ENCODE data around the gene PROX1.

Gene PROX1

DNA sequence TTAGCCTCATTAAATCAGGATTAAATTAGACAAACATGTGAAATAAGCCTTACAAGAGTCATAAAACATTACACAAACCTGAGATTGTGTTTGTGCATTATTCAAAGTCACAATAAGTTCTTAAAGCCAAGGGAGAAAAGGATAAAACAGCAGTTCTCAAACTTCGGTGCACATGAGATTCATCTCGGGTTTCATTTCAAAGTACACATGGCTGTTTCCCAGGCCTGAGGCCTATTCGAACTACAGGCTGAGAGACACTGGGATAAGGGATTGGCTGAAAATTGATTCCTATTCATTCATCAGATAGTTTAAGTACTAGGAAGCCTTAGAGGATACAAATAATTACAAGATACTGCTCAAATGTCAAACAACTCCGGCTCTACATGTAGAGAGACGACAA lies 35.9 kb upstream of the PROX1 start:
- DNase-seq (ENCODE audit: extremely low read depth, low read depth): no peak
- TF ChIP-seq, protein P1, sequence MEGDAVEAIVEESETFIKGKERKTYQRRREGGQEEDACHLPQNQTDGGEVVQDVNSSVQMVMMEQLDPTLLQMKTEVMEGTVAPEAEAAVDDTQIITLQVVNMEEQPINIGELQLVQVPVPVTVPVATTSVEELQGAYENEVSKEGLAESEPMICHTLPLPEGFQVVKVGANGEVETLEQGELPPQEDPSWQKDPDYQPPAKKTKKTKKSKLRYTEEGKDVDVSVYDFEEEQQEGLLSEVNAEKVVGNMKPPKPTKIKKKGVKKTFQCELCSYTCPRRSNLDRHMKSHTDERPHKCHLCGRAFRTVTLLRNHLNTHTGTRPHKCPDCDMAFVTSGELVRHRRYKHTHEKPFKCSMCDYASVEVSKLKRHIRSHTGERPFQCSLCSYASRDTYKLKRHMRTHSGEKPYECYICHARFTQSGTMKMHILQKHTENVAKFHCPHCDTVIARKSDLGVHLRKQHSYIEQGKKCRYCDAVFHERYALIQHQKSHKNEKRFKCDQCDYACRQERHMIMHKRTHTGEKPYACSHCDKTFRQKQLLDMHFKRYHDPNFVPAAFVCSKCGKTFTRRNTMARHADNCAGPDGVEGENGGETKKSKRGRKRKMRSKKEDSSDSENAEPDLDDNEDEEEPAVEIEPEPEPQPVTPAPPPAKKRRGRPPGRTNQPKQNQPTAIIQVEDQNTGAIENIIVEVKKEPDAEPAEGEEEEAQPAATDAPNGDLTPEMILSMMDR (IDR thresholded peaks at IDR 0.05; ENCODE audit: low read depth, low read length): no peak

DNA sequence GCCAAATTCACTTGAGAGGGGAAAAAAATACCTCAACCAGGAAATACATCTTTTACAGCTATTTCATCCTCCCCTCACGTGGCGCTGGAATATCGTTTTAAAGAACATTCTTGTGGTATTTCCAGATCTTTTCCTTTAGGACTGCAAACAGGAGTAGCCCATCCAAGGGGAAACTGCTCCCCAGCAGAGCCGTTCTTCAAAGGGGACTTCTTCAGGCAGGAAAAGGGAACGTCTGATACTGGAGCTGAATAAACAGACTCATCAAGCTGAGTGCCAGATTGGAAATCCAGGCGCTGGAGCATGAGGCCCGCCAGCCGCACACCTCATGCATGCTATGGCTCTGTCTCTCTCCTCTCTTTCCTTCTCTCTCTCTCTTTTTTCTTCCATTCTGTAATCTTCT lies 34.0 kb upstream of the PROX1 start:
- DNase-seq (ENCODE audit: extremely low read depth, low read depth): no peak
- TF ChIP-seq, protein P1 (IDR thresholded peaks at IDR 0.05; ENCODE audit: low read depth, low read length): no peak

DNA sequence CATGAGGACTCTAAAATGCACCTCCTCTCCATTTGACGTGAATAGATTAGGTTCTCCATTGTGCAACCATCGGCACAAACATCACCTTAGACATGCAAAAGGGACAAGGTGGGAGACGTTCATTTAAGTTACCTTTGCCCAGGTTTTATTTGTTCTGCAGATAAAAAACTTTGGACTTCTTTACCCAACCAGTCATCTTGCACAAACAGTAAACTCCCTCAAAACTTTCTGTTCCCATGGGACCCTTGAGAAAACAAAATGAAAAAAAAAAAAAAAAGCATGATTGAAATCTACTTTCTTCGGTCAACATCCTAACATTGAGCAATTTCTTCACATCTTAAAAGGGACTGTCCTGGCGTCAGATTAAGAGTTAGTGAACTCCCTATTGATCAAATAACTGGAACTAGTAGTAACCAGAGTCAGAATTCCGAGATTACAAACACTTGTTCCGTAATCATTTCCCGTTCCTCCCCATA lies 31.4 kb upstream of the PROX1 start:
- no peak for DNase-seq (ENCODE audit: extremely low read depth, low read depth)
- TF ChIP-seq, protein P1 (IDR thresholded peaks at IDR 0.05; ENCODE audit: low read depth, low read length): no peak

DNA sequence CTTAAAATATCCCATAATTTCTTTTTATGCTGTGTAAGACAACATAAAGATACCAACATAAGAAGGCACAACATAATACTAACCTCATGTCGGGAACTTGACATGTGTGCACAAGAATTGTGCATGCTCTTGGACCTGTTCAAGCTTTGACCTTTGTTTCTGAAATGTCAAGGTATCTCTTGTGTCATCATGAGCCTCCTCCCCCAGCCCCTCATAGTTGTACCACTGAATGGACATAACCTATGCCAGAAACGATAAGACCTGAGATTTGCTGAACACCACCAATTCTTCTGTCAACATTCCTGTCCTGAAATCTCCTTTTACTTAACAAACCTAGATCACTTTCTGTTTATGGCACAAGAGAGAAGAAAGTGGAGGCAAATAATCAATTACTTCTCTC lies 29.4 kb upstream of the PROX1 start:
- DNase-seq (ENCODE audit: extremely low read depth, low read depth): no peak
- TF ChIP-seq, protein P1 (IDR thresholded peaks at IDR 0.05; ENCODE audit: low read depth, low read length): no peak

DNA sequence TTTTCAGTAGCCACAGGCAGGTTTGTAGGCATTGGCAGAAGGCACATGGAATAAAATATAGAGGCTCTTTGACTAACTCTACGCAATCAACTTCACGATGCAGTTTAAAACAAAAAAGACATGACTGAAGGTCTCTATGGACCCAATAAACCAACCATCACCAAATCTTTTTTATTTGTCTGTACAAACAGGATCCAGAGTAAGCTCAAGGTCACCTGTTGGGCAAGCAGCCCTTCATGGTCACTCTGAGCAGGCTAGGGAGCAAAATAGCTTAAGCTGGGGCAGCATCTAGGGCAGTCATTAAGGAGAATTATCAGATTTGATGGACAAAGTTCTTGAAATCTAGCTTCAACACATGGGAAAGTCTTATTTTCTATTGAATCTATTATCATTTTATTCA lies 26.8 kb upstream of the PROX1 start:
- TF ChIP-seq, protein P1 (IDR thresholded peaks at IDR 0.05; ENCODE audit: low read depth, low read length): no peak
- no peak for DNase-seq (ENCODE audit: extremely low read depth, low read depth)

DNA sequence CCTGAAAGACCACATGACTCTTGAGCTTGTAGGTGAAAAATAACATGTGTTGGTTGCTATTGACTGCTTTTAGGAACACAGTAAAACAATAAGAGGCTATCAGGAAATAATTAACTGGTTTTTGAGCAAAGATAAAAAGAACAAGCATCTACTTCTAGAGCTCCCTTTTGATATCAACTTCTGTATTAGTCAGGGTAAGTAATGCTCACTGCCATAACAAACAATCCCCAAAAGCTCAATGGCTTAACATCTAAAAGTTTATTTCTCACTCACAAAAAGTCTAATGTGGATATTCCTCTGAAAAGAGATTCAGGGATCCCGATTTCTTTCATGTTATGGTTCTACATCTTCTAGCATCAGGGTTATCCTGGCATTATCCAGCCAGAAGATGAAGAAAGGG lies 25.3 kb upstream of the PROX1 start:
- TF ChIP-seq, protein P1 (IDR thresholded peaks at IDR 0.05; ENCODE audit: low read depth, low read length): no peak
- no peak for DNase-seq (ENCODE audit: extremely low read depth, low read depth)

DNA sequence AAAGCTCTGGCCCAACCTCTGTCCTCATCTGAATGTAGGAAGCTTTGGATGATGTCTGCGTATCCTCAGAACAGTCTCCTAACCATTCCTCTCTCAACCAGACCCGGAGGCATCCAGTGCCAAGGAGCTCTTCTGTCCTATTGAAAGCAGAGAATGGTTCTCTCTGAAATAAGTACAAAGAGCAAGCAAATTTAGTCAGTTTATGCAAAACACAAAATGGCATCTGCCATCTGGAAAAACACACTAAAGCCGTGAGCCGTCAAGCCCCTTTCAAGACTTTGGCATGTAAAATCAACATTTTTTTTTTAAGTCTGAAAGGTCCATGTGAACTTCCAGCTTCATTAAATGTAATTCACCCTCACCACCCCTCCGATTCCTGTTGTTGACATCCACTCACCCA lies 21.7 kb upstream of the PROX1 start:
- TF ChIP-seq, protein P1 (IDR thresholded peaks at IDR 0.05; ENCODE audit: low read depth, low read length): no peak
- DNase-seq (ENCODE audit: extremely low read depth, low read depth): no peak
